ENCODE data around the gene C16orf54. TPM values are rescaled to one million over a fixed set of nuclear protein-coding genes. Genes with fewer than 3 reads are reported as not detected.
"Not testable (repeated sequence)": the region's sequence is repeated elsewhere in the genome, so short reads cannot be mapped to it uniquely, and the experiment has no call there.

The C16orf54 gene
- total RNA-seq, 3 donors from 2014 or later: 1.6 to 3.4 (median 1.7) TPM

DNA sequence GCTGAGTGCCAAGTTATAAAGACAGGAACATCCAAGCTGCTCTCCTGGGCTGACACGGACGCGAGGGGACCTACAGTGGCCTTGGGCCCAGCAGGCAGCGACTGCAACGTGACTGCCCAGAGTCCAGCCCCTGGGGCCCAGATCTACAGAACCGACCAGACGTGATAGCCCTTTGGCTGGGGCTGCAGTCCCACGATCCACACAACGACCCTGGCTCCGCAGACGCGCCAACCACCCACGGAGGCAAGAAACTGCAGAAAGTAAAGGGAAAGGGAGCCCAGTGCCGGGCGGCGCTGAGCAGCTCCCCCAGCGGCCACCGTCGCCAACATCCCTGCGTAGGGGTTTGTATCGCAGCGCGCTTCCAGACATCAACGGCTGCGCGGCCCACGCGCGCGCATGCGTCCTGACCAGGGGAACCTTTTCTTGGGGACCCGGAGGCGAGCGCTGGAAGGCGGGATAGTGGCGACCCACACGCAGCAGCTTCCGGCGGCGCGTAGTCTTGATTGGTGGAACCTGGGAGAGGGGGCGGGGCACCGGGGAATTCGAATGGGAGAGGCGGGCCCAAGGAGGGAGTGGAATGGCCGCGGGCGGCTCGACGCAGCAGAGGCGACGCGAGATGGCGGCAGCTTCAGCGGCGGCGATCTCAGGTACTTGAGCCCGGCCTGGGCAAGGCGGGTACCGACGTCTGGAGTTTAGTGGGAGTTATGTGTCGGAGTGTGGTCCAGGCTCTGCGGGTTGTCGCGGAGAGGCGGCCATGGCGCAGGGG, 44.6 kb upstream of the C16orf54 start, which contains the start of gene KIF22:
Gene KIF22, plus strand, starts transcription at position 569 of the 766 bp plus-strand sequence. Its CDS starts 9 bp downstream, at position 578.
- intact Hi-C loops (cut with DNase I, micrococcal nuclease): no loop called here
- no peaks in the 10 kb centered on the region for H3K36me3 ChIP-seq (ENCODE audit: low read depth)
- H3K9me3 ChIP-seq: no peaks in the 10 kb centered on the region
- peaks cover 24% of the 10 kb centered on the region for H3K4me1 ChIP-seq (ENCODE audit: low read depth)
- peak; percentile 98 for ATAC-seq
- DNase-seq: peak; percentile 99 to 100 (median 99)
- peak within 1 kb of the TSS; percentile 58 for H3K4me3 ChIP-seq
- TF ChIP-seq, protein P1, sequence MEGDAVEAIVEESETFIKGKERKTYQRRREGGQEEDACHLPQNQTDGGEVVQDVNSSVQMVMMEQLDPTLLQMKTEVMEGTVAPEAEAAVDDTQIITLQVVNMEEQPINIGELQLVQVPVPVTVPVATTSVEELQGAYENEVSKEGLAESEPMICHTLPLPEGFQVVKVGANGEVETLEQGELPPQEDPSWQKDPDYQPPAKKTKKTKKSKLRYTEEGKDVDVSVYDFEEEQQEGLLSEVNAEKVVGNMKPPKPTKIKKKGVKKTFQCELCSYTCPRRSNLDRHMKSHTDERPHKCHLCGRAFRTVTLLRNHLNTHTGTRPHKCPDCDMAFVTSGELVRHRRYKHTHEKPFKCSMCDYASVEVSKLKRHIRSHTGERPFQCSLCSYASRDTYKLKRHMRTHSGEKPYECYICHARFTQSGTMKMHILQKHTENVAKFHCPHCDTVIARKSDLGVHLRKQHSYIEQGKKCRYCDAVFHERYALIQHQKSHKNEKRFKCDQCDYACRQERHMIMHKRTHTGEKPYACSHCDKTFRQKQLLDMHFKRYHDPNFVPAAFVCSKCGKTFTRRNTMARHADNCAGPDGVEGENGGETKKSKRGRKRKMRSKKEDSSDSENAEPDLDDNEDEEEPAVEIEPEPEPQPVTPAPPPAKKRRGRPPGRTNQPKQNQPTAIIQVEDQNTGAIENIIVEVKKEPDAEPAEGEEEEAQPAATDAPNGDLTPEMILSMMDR (IDR thresholded peaks at IDR 0.05): peak; percentile 78

GRCh38 chr16:29789775-29790182, 44.0 kb upstream of the C16orf54 start:
- DNase-seq (peak in 2 of 3 donors; percentile 58 to 65), ATAC-seq (peak; percentile 0)
- TF ChIP-seq, protein P1 (IDR thresholded peaks at IDR 0.05): no peak
- intact Hi-C loops (cut with DNase I, micrococcal nuclease): no loop called here
- Histone ChIP-seq H3K4me3 (peak overlapping the region; percentile 58), H3K4me1 (ENCODE audit: low read depth) (peaks cover 24% of the 10 kb centered on the region), H3K9me3 (no peaks in the 10 kb centered on the region), H3K36me3 (ENCODE audit: low read depth) (no peaks in the 10 kb centered on the region)

GRCh38 chr16:29787155-29787554, 41.4 kb upstream of the C16orf54 start:
- not testable (repeated sequence) for ATAC-seq

DNA sequence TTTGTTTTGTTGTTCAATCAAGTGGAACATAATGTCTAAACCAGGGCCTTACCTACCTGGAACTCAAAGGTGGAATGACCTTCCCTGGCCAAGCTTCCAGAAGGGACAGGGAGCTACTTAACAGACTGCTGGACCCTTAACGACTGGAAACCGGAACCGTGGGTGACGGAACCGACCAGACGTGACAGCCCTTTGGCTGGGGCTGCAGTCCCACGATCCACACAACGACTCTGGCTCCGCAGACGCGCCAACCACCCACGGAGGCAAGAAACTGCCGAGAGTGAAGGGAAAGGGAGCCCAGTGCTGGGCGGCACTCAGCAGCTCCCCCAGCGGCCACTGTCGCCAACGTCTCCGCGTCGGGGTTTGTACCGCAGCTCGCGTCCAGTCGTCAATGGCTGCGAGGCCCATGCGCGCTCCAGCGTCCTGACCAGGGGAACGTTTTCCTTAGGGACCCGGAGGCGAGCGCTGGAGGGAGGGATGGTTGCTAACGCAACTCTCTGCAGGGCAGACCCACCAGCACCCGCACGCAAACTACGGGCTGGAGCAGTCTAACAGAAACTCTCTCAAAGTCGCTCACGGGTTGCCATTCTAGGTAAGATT, 39.2 kb upstream of the C16orf54 start:
- Histone ChIP-seq H3K9me3 (no peaks in the 10 kb centered on the region), H3K4me1 (ENCODE audit: low read depth) (peaks cover 4% of the 10 kb centered on the region), H3K36me3 (ENCODE audit: low read depth) (no peaks in the 10 kb centered on the region), H3K4me3 (no peak overlapping the region)
- DNase-seq: peak; percentile 57 to 81 (median 71)
- intact Hi-C loops (cut with DNase I, micrococcal nuclease): no loop called here
- peak; percentile 70 for ATAC-seq
- TF ChIP-seq, protein P1 (IDR thresholded peaks at IDR 0.05): peak; percentile 42

More at GRCh38 chr16:29787155-29787554, 41.4 kb upstream of the C16orf54 start:
- H3K36me3 ChIP-seq (ENCODE audit: low read depth); H3K4me3 ChIP-seq; H3K9me3 ChIP-seq; intact Hi-C loops (cut with DNase I, micrococcal nuclease); DNase-seq: not testable (repeated sequence)
- H3K4me1 ChIP-seq (ENCODE audit: low read depth): peaks cover 17% of the 10 kb centered on the region

- Histone ChIP-seq H3K36me3 (ENCODE audit: low read depth) (no peaks in the 10 kb centered on the region), H3K4me1 (ENCODE audit: low read depth) (no peaks in the 10 kb centered on the region), H3K4me3 (no peak overlapping the region), H3K9me3 (no peaks in the 10 kb centered on the region)
- ATAC-seq (no peak), DNase-seq (no peak)
- TF ChIP-seq, protein P1 (IDR thresholded peaks at IDR 0.05): no peak
- intact Hi-C loops (cut with DNase I, micrococcal nuclease): no loop called here
Measured at GRCh38 chr16:29784157-29784556, 38.4 kb upstream of the C16orf54 start.

DNA sequence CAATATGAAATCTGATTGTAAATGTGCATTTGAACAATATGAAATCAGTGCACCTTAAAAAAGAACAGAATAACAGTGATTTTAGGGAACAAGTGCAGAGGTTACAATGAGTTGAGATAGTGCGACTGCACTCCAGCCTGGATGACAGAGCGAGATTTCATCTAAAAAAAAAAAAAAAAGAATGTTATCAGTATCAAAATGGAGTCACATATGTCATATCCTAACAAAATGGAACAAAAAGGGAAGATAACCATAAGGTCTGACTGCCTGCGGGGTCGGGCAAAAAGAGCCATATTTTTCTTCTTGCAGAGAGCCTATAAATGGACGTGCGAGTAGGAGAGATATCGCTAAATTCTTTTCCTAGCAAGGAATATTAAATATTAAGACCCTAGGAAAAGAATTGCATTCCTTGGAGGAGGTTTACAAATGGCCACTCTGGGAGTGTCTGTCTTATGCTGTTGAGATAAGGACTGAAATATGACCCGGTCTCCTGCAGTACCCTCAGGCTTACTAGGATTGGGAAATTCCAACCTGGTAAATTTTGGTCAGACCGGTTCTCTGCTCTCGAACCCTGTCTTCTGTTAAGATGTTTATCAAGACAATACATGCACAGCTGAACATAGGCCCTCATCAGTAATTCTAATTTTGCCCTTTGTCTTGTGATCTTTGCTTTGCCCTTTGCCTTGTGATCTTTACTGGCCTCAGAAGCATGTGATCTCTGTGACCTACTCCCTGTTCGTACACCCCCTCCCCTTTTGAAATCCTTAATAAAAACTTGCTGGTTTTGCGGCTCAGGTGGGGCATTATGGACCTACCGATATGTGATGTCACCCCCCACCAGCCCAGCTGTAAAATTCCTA, 37.5 kb upstream of the C16orf54 start:
- H3K4me3 ChIP-seq; H3K9me3 ChIP-seq; H3K36me3 ChIP-seq (ENCODE audit: low read depth); ATAC-seq; DNase-seq; intact Hi-C loops (cut with DNase I, micrococcal nuclease); H3K4me1 ChIP-seq (ENCODE audit: low read depth): not testable (repeated sequence)

All from mucosa of descending colon (tissue), 3 donors.